HepG2 (cell line): ENCODE data around the gene PLA2G2A. TPM values are rescaled to one million over a fixed set of nuclear protein-coding genes. Genes with fewer than 3 reads are reported as not detected.
A peak's percentile ranks its signal among the peaks of the same experiment; 100 is the strongest.

Source experiments
- AHDC1 ChIP-seq: sonication (generic); formaldehyde crosslinking; IDR thresholded peaks from 2 replicates; pipeline ENCODE4 v1.5.1; 2020; ENCODE audit warnings: mild to moderate bottlenecking, missing genetic modification reagents, borderline replicate concordance
- GATAD1 ChIP-seq: IDR thresholded peaks from 2 replicates; pipeline ENCODE4 v1.6.1; 2016; ENCODE audit warnings: missing genetic modification reagents, missing compliant biosample characterization
- HDAC2 ChIP-seq: sonication (generic); formaldehyde crosslinking; IDR thresholded peaks from 2 replicates; pipeline ENCODE4 v1.4.0; 2020; ENCODE audit warnings: missing genetic modification reagents
- PHF21A ChIP-seq: sonication (generic); formaldehyde crosslinking; IDR thresholded peaks from 2 replicates; pipeline ENCODE4 v1.5.0; 2020; ENCODE audit warnings: mild to moderate bottlenecking, missing genetic modification reagents
- SKI ChIP-seq: fragments of 450-650 bp; IDR thresholded peaks from one replicate; pipeline ENCODE4 v1.6.1; 2018; ENCODE audit warnings: mild to moderate bottlenecking; ENCODE audit not compliant: partially characterized antibody
- U2AF2 ChIP-seq: fragments of 200-400 bp; formaldehyde crosslinking; IDR thresholded peaks from 2 replicates; pipeline ENCODE4 v1.6.1; 2017; ENCODE audit warnings: low read depth, mild to moderate bottlenecking, low read length
- ZNF503 ChIP-seq: sonication (generic); formaldehyde crosslinking; IDR thresholded peaks from 2 replicates; pipeline ENCODE4 v1.4.0; 2020; ENCODE audit warnings: missing genetic modification reagents
- ZNF614 ChIP-seq: IDR thresholded peaks from 2 replicates; pipeline ENCODE4 v1.6.1; 2018; ENCODE audit warnings: missing biosample characterization, missing genetic modification reagents, inconsistent platforms, borderline replicate concordance
- ZNF687 ChIP-seq: sonication (generic); formaldehyde crosslinking; IDR thresholded peaks from 2 replicates; pipeline ENCODE4 v1.5.1; 2020; ENCODE audit warnings: mild to moderate bottlenecking, missing genetic modification reagents, moderate library complexity
- polyA plus RNA-seq, 8 experiments: library from polyadenylated mRNA; depleted of rRNA in 3 of 8; stranded (reverse) in 7 of 8; unstranded in 1 of 8; fragments of >200 nt; fragmentation: Illumina TruSeq in 4 of 8; extraction: Trizol in 4 of 8; gene quantifications; 2 replicates each; pipeline versions ENCODE4 v1.2.1 to v1.2.3, GENCODE V29; 2011 to 2016; ENCODE audit warnings: low read depth in 4 of 8, missing spikeins in 1 of 8, mixed read lengths in 1 of 8; ENCODE audit not compliant: insufficient read depth in 1 of 8
- total RNA-seq, 5 experiments: library from RNA; depleted of rRNA; stranded (reverse); fragments of >200 nt; fragmentation: Illumina TruSeq; extraction: Trizol; gene quantifications; 2 replicates each; pipeline ENCODE4 v1.2.3, GENCODE V29; 2016; ENCODE audit warnings: low read depth in 1 of 5
- TF ChIP-seq, protein P1 (sequence below): sonication (generic); formaldehyde crosslinking; IDR thresholded peaks from 2 replicates; pipeline ENCODE4 v1.4.0; 2020; ENCODE audit warnings: missing genetic modification reagents
- TF ChIP-seq, protein P2 (sequence below): sonication (generic); formaldehyde crosslinking; IDR thresholded peaks from 2 replicates; pipeline ENCODE4 v1.9.0; 2021; ENCODE audit warnings: missing genetic modification reagents, borderline replicate concordance

The PLA2G2A gene
- total and polyA plus RNA-seq, 2 of the 13 experiments (the other 11 are each of a cell fraction or from before 2014, with no cell fraction given): 0.35 to 30.3 TPM

- TF ChIP-seq AHDC1 (CRISPR knock-in tag) (peak; percentile 24; the same call in 1 of the 2 replicates), U2AF2 (no peak), ZNF687 (CRISPR knock-in tag) (no peak), ZNF503 (no peak), SKI (peak; percentile 17), GATAD1 (CRISPR knock-in tag) (no peak), HDAC2 (peak; percentile 74), ZNF614 (CRISPR knock-in tag) (no peak), PHF21A (peak; percentile 84; the same call in 1 of the 2 replicates)
- TF ChIP-seq, protein P1, sequence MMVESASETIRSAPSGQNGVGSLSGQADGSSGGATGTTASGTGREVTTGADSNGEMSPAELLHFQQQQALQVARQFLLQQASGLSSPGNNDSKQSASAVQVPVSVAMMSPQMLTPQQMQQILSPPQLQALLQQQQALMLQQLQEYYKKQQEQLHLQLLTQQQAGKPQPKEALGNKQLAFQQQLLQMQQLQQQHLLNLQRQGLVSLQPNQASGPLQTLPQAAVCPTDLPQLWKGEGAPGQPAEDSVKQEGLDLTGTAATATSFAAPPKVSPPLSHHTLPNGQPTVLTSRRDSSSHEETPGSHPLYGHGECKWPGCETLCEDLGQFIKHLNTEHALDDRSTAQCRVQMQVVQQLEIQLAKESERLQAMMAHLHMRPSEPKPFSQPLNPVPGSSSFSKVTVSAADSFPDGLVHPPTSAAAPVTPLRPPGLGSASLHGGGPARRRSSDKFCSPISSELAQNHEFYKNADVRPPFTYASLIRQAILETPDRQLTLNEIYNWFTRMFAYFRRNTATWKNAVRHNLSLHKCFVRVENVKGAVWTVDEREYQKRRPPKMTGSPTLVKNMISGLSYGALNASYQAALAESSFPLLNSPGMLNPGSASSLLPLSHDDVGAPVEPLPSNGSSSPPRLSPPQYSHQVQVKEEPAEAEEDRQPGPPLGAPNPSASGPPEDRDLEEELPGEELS: peak; percentile 59
- TF ChIP-seq, protein P2, sequence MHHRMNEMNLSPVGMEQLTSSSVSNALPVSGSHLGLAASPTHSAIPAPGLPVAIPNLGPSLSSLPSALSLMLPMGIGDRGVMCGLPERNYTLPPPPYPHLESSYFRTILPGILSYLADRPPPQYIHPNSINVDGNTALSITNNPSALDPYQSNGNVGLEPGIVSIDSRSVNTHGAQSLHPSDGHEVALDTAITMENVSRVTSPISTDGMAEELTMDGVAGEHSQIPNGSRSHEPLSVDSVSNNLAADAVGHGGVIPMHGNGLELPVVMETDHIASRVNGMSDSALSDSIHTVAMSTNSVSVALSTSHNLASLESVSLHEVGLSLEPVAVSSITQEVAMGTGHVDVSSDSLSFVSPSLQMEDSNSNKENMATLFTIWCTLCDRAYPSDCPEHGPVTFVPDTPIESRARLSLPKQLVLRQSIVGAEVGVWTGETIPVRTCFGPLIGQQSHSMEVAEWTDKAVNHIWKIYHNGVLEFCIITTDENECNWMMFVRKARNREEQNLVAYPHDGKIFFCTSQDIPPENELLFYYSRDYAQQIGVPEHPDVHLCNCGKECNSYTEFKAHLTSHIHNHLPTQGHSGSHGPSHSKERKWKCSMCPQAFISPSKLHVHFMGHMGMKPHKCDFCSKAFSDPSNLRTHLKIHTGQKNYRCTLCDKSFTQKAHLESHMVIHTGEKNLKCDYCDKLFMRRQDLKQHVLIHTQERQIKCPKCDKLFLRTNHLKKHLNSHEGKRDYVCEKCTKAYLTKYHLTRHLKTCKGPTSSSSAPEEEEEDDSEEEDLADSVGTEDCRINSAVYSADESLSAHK: no peak
Observed at GRCh38 chr1:19981507-19982312, 2.3 kb upstream of the PLA2G2A start (continued).
